Suppressor macrophage (primary cell): ENCODE measurements around the gene HCN1.
A peak's percentile ranks its signal among the peaks of the same experiment; 100 is the strongest.

Experiments
- DNase-seq, 4 experiments: peaks; one replicate each; pipeline ENCODE4 v3.0.0-alpha.2; 2020 to 2022
- total RNA-seq, 17 experiments: gene quantifications; one replicate each; lab custom pipeline; 2026; ENCODE audit warnings: mixed read lengths in 6 of 17, inconsistent platforms in 3 of 17; lab: John Stamatoyannopoulos, UW

Gene HCN1
- 0 to 5.0 (median 0) reads per million in 17 experiments for total RNA-seq

GRCh38 chr5:45696206-45696836, at the start of gene HCN1:
TSS of gene HCN1 (minus strand) at chr5:45696380.
- DNase-seq: peak; percentile 56 to 81 (median 64)

GRCh38 chr5:45741110-45741509, 44.9 kb upstream of the HCN1 start:
- DNase-seq: no peak

GRCh38 chr5:45737153-45737552, 41.0 kb upstream of the HCN1 start:
- DNase-seq: no peak

DNA sequence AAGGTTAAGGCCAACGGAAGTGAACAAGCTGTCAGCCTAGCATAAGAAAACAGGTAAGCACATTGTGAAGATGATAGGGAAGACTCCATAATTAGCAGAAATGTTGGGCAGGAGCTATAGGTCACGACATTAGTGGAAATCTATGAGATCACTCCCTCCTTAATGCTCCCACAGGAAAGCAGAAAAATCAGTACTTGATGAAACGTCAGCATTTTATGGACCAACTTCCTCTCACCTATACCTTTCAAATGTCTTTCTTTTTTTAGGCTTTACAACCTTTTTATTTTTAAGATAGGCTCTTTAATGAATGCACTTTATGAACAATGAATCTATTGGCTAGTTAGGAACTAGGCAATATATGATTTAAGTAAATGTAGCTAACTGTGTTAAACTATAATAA, 29.4 kb upstream of the HCN1 start:
- DNase-seq: no peak

DNA sequence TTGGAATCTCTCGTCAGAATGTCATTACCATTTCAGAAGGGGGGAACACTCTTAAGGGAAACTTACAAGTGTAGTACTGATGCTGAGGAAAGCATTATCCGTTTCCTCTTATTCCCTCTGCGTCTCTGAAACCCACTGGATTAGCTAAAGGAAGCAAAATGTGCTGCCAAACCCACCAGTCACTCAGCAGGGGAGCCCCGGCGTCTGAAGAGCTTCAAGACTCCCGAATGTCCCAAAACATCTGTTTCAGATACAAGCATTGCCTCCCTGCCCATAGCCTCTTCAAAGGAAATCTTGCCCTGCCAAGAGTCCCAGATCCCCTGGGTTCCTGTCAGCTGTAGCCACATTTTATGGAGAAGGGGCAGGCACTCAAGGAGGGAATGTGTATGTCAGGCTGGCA, 1.0 kb upstream of the HCN1 start:
- DNase-seq: no peak

DNA sequence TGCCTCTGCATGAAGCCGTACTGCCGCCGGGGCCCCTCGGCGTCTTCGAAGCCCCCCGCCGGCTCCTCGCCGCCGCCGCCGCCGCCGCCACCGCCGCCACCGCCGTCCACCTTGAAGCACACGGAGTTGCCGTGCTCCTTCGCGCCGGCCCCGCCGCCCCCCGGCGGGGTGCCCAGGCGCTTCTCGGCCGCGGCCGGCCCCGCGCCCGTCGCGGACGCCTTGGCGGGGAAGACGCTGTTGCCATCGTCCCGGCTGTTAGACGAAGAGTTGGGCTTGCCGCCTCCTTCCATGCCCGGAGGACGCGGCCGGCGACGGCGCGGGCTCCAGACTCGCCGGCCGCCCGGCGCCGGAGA, 400 bp downstream of the HCN1 start:
- no peak for DNase-seq

DNA sequence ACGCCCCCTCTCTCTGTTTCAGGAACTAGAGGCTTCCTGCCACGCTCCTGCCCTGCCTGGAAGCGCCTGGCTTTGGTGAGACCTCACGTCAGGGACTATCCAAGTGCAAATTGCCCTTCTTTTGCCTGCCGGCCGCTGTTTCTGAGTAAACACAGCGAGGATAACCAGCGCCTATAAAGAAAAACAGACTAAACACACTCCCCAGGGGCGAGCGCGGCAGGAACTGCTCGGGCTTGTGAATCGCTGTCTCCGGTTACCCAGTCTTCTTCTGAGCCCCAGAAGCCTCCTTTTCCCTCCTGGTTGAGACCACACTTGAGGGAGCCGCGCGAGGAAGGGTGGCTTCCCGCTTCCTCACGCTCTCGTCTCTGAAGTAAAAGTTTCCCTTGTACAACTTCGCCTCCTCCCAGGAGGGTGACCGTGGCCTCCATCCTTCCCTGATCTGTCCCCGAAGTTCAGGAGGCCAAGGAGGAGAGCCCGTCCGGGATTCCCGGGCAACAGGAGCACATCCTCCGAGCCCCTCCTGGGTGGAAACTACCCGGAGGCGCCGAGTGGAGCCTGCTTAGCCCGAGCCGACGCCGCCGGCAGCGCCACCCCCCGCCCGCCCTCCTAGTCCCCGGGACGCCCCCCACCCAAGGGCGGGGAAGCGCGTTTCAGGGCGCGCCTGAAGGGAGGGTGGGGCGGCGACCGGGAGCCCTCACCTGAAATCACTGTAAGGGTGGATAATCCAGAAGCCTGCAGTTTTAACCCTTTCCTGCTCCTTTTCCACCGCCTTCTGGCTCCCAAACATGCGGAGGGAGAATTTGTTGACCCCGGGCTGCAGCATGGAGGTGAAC, 993 bp downstream of the HCN1 start:
- DNase-seq: no peak

DNA sequence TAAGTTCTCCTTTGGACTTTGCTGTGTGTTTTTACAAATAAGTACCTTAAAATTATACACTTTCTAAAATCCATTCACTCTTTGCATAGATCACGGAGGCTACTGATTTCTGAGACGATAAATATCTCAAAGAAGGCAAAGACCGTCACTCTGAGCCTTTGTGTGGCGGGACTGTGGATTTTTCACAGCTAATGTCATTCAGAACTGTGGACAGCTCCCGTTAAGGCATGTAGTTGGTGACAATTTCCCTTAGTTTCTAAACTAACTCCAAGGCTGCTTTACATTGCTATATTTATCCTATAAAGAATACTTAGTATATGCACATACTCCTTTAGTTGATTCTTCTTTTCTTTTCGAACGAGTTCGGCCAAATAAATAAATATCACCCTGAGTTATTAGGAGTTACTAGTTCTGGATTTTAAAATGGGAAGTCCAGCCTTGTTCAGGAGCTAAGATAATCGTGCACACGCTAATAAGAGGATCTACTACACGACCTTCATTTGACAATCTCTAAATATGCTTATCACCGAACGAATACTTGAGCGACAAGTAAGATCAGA, 1.8 kb downstream of the HCN1 start:
- DNase-seq: no peak

DNA sequence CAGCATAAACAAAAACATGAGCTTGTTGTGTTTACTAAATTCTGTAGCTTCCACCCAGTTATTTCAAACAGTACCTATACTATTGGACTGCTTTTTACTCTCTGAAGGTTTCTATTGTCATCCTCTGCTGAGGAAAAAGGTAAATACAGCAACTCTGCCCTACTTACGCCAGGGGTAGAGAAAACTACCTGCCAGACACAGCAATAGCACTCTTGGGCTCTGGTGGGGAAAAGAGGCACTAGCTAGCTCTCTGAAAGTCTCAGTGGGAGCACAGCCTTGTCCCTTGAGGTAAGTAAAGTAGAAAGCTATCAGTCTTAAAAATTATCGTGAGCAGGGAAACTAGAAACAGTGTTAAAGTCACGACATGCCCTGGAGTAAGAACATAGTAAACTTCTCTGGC, 3.7 kb downstream of the HCN1 start:
- DNase-seq: no peak

DNA sequence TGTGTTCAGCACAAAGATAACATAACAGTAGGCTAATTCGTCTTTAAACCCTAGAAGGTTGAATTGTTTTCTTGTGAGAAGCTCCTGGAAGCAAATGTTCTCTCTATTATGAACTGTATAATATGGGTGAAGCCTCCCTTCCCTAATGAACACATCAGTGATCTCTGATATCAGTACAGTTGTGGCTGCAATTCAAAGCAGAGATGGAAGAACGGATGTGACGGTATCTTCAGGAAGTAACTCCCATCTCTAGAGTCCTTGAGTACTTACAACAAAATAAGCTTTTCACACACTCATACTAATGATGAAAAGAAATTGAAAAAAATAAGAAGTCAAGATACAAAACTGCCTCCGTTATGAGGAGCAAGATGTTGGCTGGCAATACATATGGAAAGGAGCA, 4.5 kb downstream of the HCN1 start:
- DNase-seq: no peak

- DNase-seq: no peak
Measured at GRCh38 chr5:45687701-45688100, 8.5 kb downstream of the HCN1 start.

GRCh38 chr5:45686620-45687019, 9.6 kb downstream of the HCN1 start:
- no peak for DNase-seq

GRCh38 chr5:45684118-45684517, 12.1 kb downstream of the HCN1 start:
- no peak for DNase-seq

DNA sequence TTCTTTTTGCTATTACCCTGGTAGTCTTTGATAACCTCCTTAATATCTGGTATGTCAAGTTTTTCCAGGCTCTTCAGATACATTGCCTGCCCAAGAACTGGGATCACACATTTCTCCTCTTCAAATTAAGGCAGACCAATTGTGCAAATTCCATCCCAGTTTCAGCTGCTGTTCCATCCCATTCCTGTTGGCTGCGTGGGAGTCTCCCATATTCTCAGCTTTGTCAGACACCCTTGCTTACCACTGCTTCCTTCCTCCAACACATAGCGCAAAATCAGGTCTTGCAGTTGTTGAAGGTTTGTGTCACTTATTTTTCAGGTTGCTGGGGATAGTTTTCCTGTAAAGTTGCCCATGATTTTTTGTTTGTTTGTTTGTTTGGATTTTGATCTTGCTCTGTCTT, 15.2 kb downstream of the HCN1 start:
- no peak for DNase-seq

GRCh38 chr5:45677524-45677923, 18.7 kb downstream of the HCN1 start:
- DNase-seq: no peak

DNA sequence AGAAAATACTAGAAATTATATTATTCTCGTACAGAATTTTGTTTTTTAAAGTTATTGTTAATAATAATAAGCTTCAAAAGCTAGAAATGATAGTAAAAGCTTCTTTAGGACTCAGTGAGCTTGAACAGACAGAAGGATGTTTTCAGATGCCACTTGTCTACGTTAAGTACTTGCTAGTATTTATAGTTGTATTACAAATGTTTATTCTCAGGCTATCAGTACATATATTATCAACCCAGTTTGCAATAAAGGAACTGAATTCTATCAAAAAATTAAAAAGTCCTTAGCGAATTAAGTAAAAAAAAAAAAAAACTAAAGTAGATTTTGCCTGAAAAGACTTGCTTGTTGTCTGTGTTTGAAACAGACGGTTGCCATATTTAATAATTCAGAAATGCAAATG, 23.9 kb downstream of the HCN1 start:
- DNase-seq: no peak

DNA sequence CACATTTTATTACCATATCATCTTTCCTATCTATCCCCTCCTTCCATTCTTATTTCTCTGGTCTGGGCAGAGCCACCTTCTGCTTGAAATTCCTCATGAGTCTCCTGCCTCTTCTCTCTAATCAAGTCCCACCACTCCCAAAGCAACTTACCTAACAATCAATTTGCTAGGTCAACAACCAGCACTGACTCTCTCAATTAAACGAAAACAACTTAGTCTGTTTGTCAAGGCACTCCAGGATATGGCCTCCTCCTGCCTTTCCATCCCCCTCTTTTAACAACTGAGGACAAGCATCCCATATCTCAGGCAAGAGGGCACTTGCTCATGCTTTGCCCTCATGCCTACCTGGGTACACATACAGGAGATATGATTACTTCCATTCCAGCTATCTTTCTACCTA, 47.4 kb downstream of the HCN1 start:
- DNase-seq: no peak

- DNase-seq: no peak
Measured at GRCh38 chr5:45643056-45643455, 53.1 kb downstream of the HCN1 start.

- DNase-seq: no peak
Measured at GRCh38 chr5:45642370-45642769, 53.8 kb downstream of the HCN1 start.

DNA sequence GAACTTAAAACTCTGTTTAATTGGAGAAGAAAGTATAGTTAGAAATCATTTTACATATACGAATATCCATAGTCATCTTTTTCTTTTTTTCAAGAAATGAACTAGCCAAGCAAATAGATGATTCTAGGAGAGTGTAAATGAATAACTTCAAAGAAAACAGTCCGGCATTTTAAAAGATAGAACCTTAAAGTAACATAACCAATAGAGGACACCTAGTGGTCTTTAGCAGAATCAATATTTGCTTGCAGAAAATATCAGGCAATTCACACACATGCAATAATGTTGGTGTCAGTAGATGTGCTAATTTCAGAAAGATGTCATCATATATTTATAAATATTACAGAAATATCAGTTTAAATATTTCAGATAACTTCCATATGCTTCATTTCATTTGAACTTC, 57.1 kb downstream of the HCN1 start:
- DNase-seq: no peak

DNA sequence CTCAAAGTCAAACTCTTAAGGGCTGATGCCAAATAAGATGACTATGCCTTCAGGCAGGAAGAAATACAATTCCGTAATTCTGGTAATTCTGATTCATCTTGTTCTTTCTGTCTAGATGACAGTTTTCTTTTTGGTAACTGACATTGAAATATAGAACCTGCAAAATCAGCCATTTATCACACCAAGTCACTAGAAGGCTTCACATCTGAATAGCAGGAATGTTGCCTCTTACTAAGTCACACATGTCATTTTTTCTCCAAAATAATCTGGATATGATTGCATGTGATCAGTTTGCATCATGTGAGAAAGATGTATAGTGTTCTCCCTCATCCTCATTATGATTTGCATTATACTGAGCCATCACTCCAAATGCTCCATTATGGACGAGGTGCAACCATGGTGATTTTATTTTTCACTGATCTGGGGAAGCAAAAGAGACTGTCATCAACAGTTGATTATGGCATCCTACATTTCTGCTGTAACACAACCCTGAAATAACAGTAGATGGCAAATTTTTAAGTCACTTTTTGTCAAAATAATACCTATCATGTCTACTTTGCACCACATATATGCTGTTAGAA, 69.0 kb downstream of the HCN1 start:
- DNase-seq: no peak

GRCh38 chr5:45623832-45624231, 72.3 kb downstream of the HCN1 start:
- no peak for DNase-seq

GRCh38 chr5:45622365-45622764, 73.8 kb downstream of the HCN1 start:
- DNase-seq: no peak
